GM12801 (cell line): ENCODE data around the gene UBAP2L.

Experiments used
- CTCF ChIP-seq: IDR thresholded peaks from one replicate; pipeline ENCODE4 v1.5.1; 2011; ENCODE audit warnings: control low read depth; ENCODE audit not compliant: insufficient read length; ENCODE audit errors: extremely low read depth

Gene UBAP2L

GRCh38 chr1:154186852-154187501 is 33.8 kb upstream of the UBAP2L start:
- no peak for TF ChIP-seq CTCF

- no peak for TF ChIP-seq CTCF
These were observed 30.2 kb upstream of the UBAP2L start for GRCh38 chr1:154190550-154190949.

- TF ChIP-seq CTCF, result no peak
These were observed 28.7 kb upstream of the UBAP2L start, which contains the start of gene TPM3 for GRCh38 chr1:154191990-154192461. TSS of gene TPM3 (minus strand) at chr1:154192100. CDS start at chr1:154192018, 82 bp downstream.

GRCh38 chr1:154192476-154192875 is 28.3 kb upstream of the UBAP2L start:
- TF ChIP-seq CTCF, result no peak

GRCh38 chr1:154193821-154194220 is 26.9 kb upstream of the UBAP2L start:
- no peak for TF ChIP-seq CTCF

GRCh38 chr1:154198756-154199562 is 21.8 kb upstream of the UBAP2L start:
- no peak for TF ChIP-seq CTCF

- TF ChIP-seq CTCF, result no peak
These were observed 21.2 kb upstream of the UBAP2L start for GRCh38 chr1:154199563-154199879.
